Right cardiac atrium (tissue), 5 donors: ENCODE results near the gene DPP4. TPM values are rescaled to one million over a fixed set of nuclear protein-coding genes. Genes with fewer than 3 reads are reported as not detected.
A peak's percentile ranks its signal among the peaks of the same experiment; 100 is the strongest.

Source experiments
- ATAC-seq, 2 donors: fragments of 200-7000 bp; cut with Tn5 transposase; one replicate each; pipeline versions ENCODE4 v1.8.0 to v1.9.1; 2020; ENCODE audit warnings: moderate library complexity in 2 of 2, mild to moderate bottlenecking in 1 of 2
- DNase-seq, 3 donors: peaks; one replicate each; pipeline ENCODE4 v3.0.0-alpha.2; 2020
- H3K27ac ChIP-seq: one replicate; pipeline ENCODE4 v1.5.1; 2013; ENCODE audit warnings: mild to moderate bottlenecking, low read length, control low read depth, moderate library complexity
- H3K27me3 ChIP-seq: one replicate; pipeline ENCODE4 v1.6.1; 2013; ENCODE audit not compliant: control insufficient read depth, insufficient read depth
- H3K4me1 ChIP-seq: one replicate; pipeline ENCODE4 v1.6.1; 2013; ENCODE audit warnings: low read length; ENCODE audit not compliant: control insufficient read depth, insufficient read depth
- H3K4me3 ChIP-seq: one replicate; pipeline ENCODE4 v1.5.1; 2013; ENCODE audit warnings: low read length, control low read depth
- H3K9me3 ChIP-seq: one replicate; pipeline ENCODE4 v1.6.1; 2013; ENCODE audit warnings: low read length; ENCODE audit not compliant: control insufficient read depth
- WGBS: extraction: QIAGEN DNeasy Blood & Tissue Kit; methylation state at CpG from one replicate; pipeline ENCODE4 v1.1.7; 2013; 5-methylcytosine and 5-hydroxymethylcytosine counted together
- intact Hi-C, 4 donors: fragments of 100-400 bp; cut with DNase I; formaldehyde crosslinking; loops; one replicate each; pipeline versions ENCODE4 v1.11.0 to v1.14.0; 2022 to 2023
- polyA plus RNA-seq: library from polyadenylated mRNA; stranded (reverse); fragments of 200-250 nt; gene quantifications from one replicate; pipeline ENCODE4 v1.2.3, GENCODE V29; 2013
- total RNA-seq, 4 donors: library from RNA; stranded (reverse); fragmentation: NEBNext Ultra II Directional; extraction: Animal tissue kit (Norgen Biotek cat#: 25700); gene quantifications; one replicate each; pipeline ENCODE4 v1.2.1, GENCODE V29; 2021
- donor health status: healthy with polysubstance abuse.
- donor health status: DM: no; HTN: yes; CAD: no.
- donor health status: DM: no; HTN: no; CAD: no.
- donor health status: DM: no; HTN: yes; CAD: no; lungs with severe emphysema.
- donor health status: DM: yes; HTN: yes; CAD: no.

The DPP4 gene
- total and polyA plus RNA-seq, 5 donors: 0.52 to 0.77 (median 0.56) TPM

DNA sequence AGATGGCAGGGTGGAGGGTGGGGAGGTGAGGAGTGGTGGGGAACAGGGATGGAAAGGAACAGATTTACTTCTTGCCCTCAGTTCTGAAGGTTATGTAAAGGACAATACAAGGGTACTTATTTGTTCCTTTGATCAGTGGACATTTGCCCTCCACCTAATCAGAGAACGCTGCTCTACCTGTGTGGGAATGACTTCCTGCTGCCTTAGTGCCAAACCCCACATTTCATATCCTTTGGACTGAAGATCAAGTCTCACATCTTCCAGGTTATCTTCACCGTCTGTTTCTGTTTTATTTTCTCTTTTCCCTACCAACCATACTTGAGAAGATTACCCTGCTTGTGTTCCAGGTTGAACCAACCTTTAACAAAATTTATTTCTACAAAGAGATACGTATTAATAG is 8.7 kb upstream of the DPP4 start:
- no peak overlapping the region for H3K27ac ChIP-seq
- ATAC-seq (no peak), DNase-seq (no peak)
- WGBS: 87% methylated on average over 3 of the region's 3 CpGs
- H3K4me1 ChIP-seq: no peaks in the 10 kb centered on the region
- intact Hi-C loops: no loop called here
- no peak overlapping the region for H3K4me3 ChIP-seq
- peaks cover 2% of the 10 kb centered on the region for H3K9me3 ChIP-seq
- no peaks in the 10 kb centered on the region for H3K27me3 ChIP-seq

GRCh38 chr2:162082036-162082435 is 8.0 kb upstream of the DPP4 start:
- WGBS: 77% methylated on average over 1 of the region's 1 CpG
- H3K4me1 ChIP-seq: no peaks in the 10 kb centered on the region
- H3K27ac ChIP-seq: no peak overlapping the region
- intact Hi-C loops: no loop called here
- no peak overlapping the region for H3K4me3 ChIP-seq
- no peaks in the 10 kb centered on the region for H3K27me3 ChIP-seq
- ATAC-seq (no peak), DNase-seq (no peak)
- H3K9me3 ChIP-seq: peaks cover 2% of the 10 kb centered on the region

DNA sequence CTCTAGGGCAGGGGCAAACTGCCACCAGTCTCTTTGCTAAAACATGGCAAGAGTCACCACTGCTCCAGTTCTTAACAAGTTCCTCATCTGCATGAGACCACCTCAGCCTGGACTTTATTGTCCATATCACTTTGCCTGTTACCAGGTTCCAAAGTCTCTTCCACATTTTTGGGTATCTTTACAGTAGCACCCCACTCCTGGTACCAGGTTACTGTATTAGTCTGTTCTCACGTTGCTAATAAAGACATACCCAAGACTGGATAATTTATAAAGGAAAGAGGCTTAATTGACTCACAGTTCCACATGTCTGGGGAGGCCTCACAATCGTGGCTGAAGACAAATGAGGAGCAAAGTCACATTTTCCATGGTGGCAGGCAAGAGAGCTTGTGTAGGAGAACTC is 5.5 kb upstream of the DPP4 start:
- H3K27ac ChIP-seq: no peak overlapping the region
- peaks cover 4% of the 10 kb centered on the region for H3K4me1 ChIP-seq
- DNase-seq (no peak), ATAC-seq (no peak)
- WGBS: 82% methylated on average over 2 of the region's 2 CpGs
- H3K9me3 ChIP-seq: peaks cover 2% of the 10 kb centered on the region
- H3K27me3 ChIP-seq: no peaks in the 10 kb centered on the region
- H3K4me3 ChIP-seq: no peak overlapping the region
- intact Hi-C loops: no loop called here

- Histone ChIP-seq H3K4me3 (no peak overlapping the region), H3K9me3 (peaks cover 2% of the 10 kb centered on the region), H3K27me3 (no peaks in the 10 kb centered on the region), H3K27ac (no peak overlapping the region), H3K4me1 (peaks cover 4% of the 10 kb centered on the region)
- no peak for DNase-seq
- intact Hi-C loops: no loop called here
- 64% methylated on average over 2 of the region's 2 CpGs for WGBS
- no peak for ATAC-seq
Measured at GRCh38 chr2:162075689-162076132, 1.7 kb upstream of the DPP4 start.

GRCh38 chr2:162074928-162075688 is 1.1 kb upstream of the DPP4 start:
- intact Hi-C loops: no loop called here
- peaks cover 4% of the 10 kb centered on the region for H3K4me1 ChIP-seq
- no peaks in the 10 kb centered on the region for H3K27me3 ChIP-seq
- DNase-seq: no peak
- H3K9me3 ChIP-seq: peaks cover 2% of the 10 kb centered on the region
- no peak overlapping the region for H3K4me3 ChIP-seq
- WGBS: 67% methylated on average over 6 of the region's 6 CpGs
- ATAC-seq: no peak
- H3K27ac ChIP-seq: no peak overlapping the region

- 42% methylated on average over 2 of the region's 2 CpGs for WGBS
- Histone ChIP-seq H3K9me3 (peaks cover 2% of the 10 kb centered on the region), H3K27ac (no peak overlapping the region), H3K4me1 (peaks cover 4% of the 10 kb centered on the region), H3K27me3 (no peaks in the 10 kb centered on the region), H3K4me3 (peak overlapping the region; percentile 60)
- DNase-seq: no peak
- intact Hi-C loops: no loop called here
- ATAC-seq: no peak
Measured at GRCh38 chr2:162074632-162074895, 549 bp upstream of the DPP4 start.

DNA sequence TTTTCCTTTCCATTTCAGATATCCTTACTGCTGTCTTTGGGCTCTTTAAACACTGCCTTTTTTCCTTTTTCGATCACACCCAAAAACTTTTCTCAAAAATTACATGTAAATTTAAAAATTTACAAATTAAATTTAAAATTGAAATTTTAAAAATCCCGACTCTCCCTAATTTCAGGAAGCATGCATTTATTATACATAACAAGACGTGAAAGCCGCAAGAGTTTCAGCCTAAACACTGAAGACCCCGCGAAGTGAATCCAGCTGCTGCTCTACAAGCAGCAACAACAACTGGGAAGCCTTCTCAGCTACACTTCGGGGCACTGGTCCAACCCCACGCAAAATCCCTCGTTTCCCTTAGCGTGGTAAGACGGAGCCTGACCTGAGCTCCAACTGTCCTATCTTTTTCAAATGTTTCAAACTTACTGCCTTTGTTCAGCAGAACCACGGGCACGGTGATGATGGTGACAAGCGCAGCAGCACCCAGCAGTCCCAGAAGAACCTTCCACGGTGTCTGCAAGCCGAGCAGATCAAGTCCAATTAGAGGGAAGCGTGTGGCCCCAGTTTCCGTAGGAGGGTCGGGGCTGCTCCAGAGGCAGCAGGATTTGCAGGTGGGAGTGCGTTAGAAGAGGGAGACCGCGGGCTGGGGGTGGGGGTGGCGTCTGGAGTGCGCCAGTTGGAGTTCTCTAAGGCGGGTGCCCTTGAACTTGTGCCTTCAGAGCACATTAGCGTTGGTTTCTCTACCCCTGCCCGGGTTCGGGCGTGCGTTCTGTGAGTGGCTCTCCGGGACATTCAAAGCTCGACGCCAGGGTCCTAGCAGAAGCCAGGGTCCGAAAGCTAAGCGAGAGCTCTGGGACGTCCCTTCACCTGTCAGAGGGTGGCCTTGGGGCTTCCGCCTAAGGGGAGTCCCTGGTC is 783 bp downstream of the DPP4 start:
- peak in 1 of 2 donors; percentile 44 for ATAC-seq
- Histone ChIP-seq H3K4me1 (peaks cover 4% of the 10 kb centered on the region), H3K9me3 (no peaks in the 10 kb centered on the region), H3K27me3 (no peaks in the 10 kb centered on the region), H3K27ac (no peak overlapping the region), H3K4me3 (peak overlapping the region; percentile 60)
- intact Hi-C loops: no loop called here
- 12% methylated on average over 37 of the region's 37 CpGs for WGBS
- peak in 2 of 3 donors; percentile 41 to 50 for DNase-seq

DNA sequence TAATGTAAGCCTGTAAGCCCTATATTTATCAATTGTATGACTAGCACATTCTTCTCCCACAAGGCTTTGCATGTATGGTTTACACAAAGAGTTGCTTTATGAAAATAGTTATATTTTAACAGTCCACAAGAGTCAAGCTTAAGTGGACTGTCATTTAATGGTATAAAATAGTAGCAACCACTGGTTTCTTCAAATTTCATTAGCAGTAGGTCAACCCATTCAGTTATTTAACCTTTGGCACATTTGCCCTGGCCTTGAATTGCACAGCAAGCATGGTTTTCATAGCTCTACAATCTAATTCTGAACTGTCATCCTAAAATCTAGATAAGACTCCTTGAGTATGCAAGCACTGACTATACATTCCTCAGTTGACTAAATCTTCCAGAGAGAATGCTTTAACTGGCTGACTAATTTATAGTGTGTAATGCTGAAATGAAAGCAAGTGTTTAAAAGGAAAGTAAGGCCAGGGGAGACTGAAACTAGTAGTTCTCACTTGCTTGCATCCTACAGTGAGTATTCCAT is 1.8 kb downstream of the DPP4 start:
- Histone ChIP-seq H3K27ac (no peak overlapping the region), H3K9me3 (no peaks in the 10 kb centered on the region), H3K4me3 (no peak overlapping the region), H3K4me1 (peaks cover 4% of the 10 kb centered on the region), H3K27me3 (no peaks in the 10 kb centered on the region)
- DNase-seq: no peak
- no peak for ATAC-seq
- intact Hi-C loops: no loop called here

DNA sequence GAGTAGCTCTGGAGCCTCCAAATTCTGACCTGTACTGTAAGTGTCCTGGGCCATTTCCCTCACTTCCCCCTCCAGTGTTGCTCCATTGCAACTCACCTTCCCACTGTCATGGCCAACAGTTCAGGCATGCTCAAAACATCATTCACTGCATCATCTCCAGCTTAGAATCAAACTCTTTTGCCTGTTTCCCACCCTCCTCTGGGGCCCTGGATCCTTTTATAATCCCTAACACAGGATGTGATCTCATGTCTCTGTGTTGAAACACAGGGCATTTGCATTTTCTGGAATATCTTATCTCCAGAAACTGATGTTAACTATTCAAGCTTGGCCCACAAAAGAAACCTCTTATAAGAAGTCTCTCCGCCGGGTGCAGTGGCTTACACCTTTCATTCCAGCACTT is 3.0 kb downstream of the DPP4 start:
- Histone ChIP-seq H3K4me1 (peaks cover 4% of the 10 kb centered on the region), H3K9me3 (no peaks in the 10 kb centered on the region), H3K4me3 (no peak overlapping the region), H3K27me3 (no peaks in the 10 kb centered on the region), H3K27ac (no peak overlapping the region)
- ATAC-seq (no peak), DNase-seq (no peak)
- intact Hi-C loops: no loop called here
- WGBS: 59% methylated on average over 2 of the region's 2 CpGs

- ATAC-seq (peak in 1 of 2 donors; percentile 32), DNase-seq (no peak)
- Histone ChIP-seq H3K27me3 (no peaks in the 10 kb centered on the region), H3K9me3 (no peaks in the 10 kb centered on the region), H3K4me3 (no peak overlapping the region), H3K27ac (no peak overlapping the region), H3K4me1 (peaks cover 2% of the 10 kb centered on the region)
- WGBS: 43% methylated on average over 2 of the region's 2 CpGs
- intact Hi-C loops: no loop called here
Measured at GRCh38 chr2:162070228-162070936, 3.6 kb downstream of the DPP4 start.
